K562 (cell line): ENCODE measurements around the gene KLHL30. TPM values are rescaled to one million over a fixed set of nuclear protein-coding genes. Genes with fewer than 3 reads are reported as not detected.

Experiments used
- ASH1L ChIP-seq: fragments of 450-650 bp; IDR thresholded peaks from 2 replicates; pipeline ENCODE4 v1.6.1; 2018; ENCODE audit warnings: borderline replicate concordance, mild to moderate bottlenecking, low read depth; ENCODE audit not compliant: partially characterized antibody
- CC2D1A ChIP-seq: fragments of 450-650 bp; IDR thresholded peaks from 2 replicates; pipeline ENCODE4 v1.6.1; 2017; ENCODE audit warnings: mild to moderate bottlenecking
- JUN ChIP-seq, 2 experiments: sonication (generic) in 1 of 2; formaldehyde crosslinking in 1 of 2; IDR thresholded peaks; 2 replicates each; pipeline versions ENCODE4 v1.6.1 to v1.8.0; 2012 to 2022; ENCODE audit warnings: borderline replicate concordance in 2 of 2, mild to moderate bottlenecking in 2 of 2, improper control_type of control experiment in 1 of 2, low read depth in 1 of 2, low read length in 1 of 2, missing genetic modification reagents in 1 of 2
- NELFE ChIP-seq: IDR thresholded peaks from 2 replicates; pipeline ENCODE4 v1.6.1; 2011; ENCODE audit warnings: mild to moderate bottlenecking; ENCODE audit not compliant: insufficient read depth, insufficient read length
- ZNF175 ChIP-seq: fragments of 200-800 bp; sonication (Bioruptor generic); IDR thresholded peaks from 2 replicates; pipeline ENCODE4 v1.6.1; 2016; ENCODE audit warnings: low read depth, mild to moderate bottlenecking, missing genetic modification characterization, missing compliant biosample characterization
- ZNF408 ChIP-seq: fragments of 250-450 bp; sonication (Bioruptor Pico); IDR thresholded peaks from 2 replicates; pipeline ENCODE4 v1.4.0; 2020; ENCODE audit warnings: low read depth, mild to moderate bottlenecking, moderate library complexity
- ZNF668 ChIP-seq: fragments of 250-450 bp; sonication (Bioruptor Pico); IDR thresholded peaks from 2 replicates; pipeline ENCODE4 v1.8.0; 2022; ENCODE audit warnings: mild to moderate bottlenecking, inconsistent platforms
- ZNF77 ChIP-seq: fragments of 250-450 bp; sonication (Bioruptor Pico); IDR thresholded peaks from 2 replicates; pipeline ENCODE4 v1.5.0; 2020
- polyA plus RNA-seq, 8 experiments: library from polyadenylated mRNA; depleted of rRNA in 4 of 8; stranded (reverse) in 5 of 8; unstranded in 3 of 8; fragments of >200 nt; fragmentation: Nextera tagmentation in 2 of 8; fragmentation: Illumina TruSeq in 1 of 8; extraction: Ambion mirVana in 2 of 8; extraction: Trizol in 1 of 8; gene quantifications; 2 replicates each; pipeline versions ENCODE4 v1.2.1 to v1.2.3, GENCODE V29; 2011 to 2014; ENCODE audit warnings: inconsistent platforms in 1 of 8, missing spikeins in 1 of 8
- total RNA-seq, 7 experiments: library from RNA; depleted of rRNA in 6 of 7; stranded (reverse); fragments of >200 nt in 6 of 7; fragmentation: Illumina TruSeq in 2 of 7; extraction: Trizol in 2 of 7; gene quantifications; 2 replicates each; pipeline versions ENCODE4 v1.2.1 to v1.2.3, GENCODE V29; 2011 to 2021; ENCODE audit warnings: low replicate concordance in 1 of 7
- TF ChIP-seq, protein P1 (sequence below): fragments of 250-450 bp; sonication (Bioruptor Pico); IDR thresholded peaks from 2 replicates; pipeline ENCODE4 v1.4.0; 2020; ENCODE audit warnings: borderline replicate concordance
- TF ChIP-seq, protein P2 (sequence below): fragments of 250-450 bp; sonication (Bioruptor Pico); IDR thresholded peaks from 2 replicates; pipeline ENCODE4 v1.8.0; 2021; ENCODE audit warnings: mild to moderate bottlenecking, moderate library complexity

KLHL30 gene
- total and polyA plus RNA-seq, 9 of the 15 experiments (the other 6 are each of a cell fraction or from before 2014, with no cell fraction given) = 0.04 TPM; not detected in 8

DNA sequence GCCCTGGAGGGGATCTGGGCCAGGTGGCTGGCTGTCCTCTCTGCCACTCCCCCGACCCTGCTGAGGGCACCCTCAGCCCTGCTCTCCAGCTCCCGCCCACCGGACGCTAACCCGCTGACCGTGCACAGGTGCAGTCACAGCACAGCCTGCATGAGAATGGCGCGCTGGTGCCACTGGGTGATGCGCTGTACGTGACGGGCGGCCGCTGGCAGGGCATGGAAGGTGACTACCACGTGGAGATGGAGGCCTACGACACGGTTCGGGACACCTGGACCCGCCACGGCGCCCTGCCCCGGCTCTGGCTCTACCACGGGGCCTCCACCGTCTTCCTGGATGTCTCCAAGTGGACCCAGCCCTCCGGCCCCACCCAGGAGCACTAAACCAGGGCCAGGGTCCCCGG lies 12.2 kb downstream of the KLHL30 start (continued):
- TF ChIP-seq JUN (IDR thresholded peaks at IDR 0.05; ENCODE audit: borderline replicate concordance, low read depth, low read length) (no peak), JUN (CRISPR knock-in tag; IDR thresholded peaks at IDR 0.05; ENCODE audit: borderline replicate concordance) (no peak), ZNF668 (CRISPR knock-in tag) (no peak), ASH1L (no peak), ZNF408 (CRISPR knock-in tag) (no peak), ZNF175 (CRISPR knock-in tag) (no peak), ZNF77 (CRISPR knock-in tag) (no peak), NELFE (no peak), CC2D1A (no peak)
- TF ChIP-seq, protein P1, sequence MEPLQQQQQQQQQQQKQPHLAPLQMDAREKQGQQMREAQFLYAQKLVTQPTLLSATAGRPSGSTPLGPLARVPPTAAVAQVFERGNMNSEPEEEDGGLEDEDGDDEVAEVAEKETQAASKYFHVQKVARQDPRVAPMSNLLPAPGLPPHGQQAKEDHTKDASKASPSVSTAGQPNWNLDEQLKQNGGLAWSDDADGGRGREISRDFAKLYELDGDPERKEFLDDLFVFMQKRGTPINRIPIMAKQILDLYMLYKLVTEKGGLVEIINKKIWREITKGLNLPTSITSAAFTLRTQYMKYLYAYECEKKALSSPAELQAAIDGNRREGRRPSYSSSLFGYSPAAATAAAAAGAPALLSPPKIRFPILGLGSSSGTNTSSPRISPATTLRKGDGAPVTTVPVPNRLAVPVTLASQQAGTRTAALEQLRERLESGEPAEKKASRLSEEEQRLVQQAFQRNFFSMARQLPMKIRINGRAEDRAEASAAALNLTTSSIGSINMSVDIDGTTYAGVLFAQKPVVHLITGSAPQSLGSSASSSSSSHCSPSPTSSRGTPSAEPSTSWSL (CRISPR knock-in tag) = no peak
- TF ChIP-seq, protein P2, sequence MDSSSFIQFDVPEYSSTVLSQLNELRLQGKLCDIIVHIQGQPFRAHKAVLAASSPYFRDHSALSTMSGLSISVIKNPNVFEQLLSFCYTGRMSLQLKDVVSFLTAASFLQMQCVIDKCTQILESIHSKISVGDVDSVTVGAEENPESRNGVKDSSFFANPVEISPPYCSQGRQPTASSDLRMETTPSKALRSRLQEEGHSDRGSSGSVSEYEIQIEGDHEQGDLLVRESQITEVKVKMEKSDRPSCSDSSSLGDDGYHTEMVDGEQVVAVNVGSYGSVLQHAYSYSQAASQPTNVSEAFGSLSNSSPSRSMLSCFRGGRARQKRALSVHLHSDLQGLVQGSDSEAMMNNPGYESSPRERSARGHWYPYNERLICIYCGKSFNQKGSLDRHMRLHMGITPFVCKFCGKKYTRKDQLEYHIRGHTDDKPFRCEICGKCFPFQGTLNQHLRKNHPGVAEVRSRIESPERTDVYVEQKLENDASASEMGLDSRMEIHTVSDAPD (CRISPR knock-in tag) = no peak
